Bronchial epithelial cell (primary cell): ENCODE results near the gene ACOX3. TPM values are rescaled to one million over a fixed set of nuclear protein-coding genes. Genes with fewer than 3 reads are reported as not detected.

Experiments
- DNase-seq: peaks from one replicate; pipeline ENCODE4 v3.0.0-alpha.2; 2010; ENCODE audit warnings: low read depth
- FAIRE-seq: peaks from 2 replicates; lab custom pipeline; 2011; peaks lifted over from hg19 to GRCh38; lab: Jason Lieb, UNC
- H3K27me3 ChIP-seq: 2 replicates; pipeline ENCODE4 v1.5.1; 2011; ENCODE audit warnings: low read length; ENCODE audit not compliant: control insufficient read depth, insufficient read depth
- H3K36me3 ChIP-seq: 2 replicates; pipeline ENCODE4 v1.5.1; 2011; ENCODE audit warnings: low read length; ENCODE audit not compliant: control insufficient read depth, insufficient read depth
- H3K4me3 ChIP-seq: 2 replicates; pipeline ENCODE4 v1.5.1; 2011; ENCODE audit warnings: mild to moderate bottlenecking, low read depth, low read length, control low read depth
- total RNA-seq: library from RNA; depleted of rRNA; stranded (reverse); fragments of >200 nt; gene quantifications from 2 replicates; pipeline ENCODE4 v1.2.1, GENCODE V29; 2014
- TF ChIP-seq, protein P1 (sequence below): IDR thresholded peaks from 2 replicates; pipeline ENCODE4 v1.5.1; 2011; ENCODE audit warnings: mild to moderate bottlenecking, moderate library complexity, low read length, control low read depth, inconsistent platforms; ENCODE audit not compliant: insufficient read depth, severe bottlenecking

Gene ACOX3
- total RNA-seq, 1 donor from 2014 or later: 12.4 TPM

GRCh38 chr4:8435656-8436121, 4.8 kb downstream of the ACOX3 start:
- no peak for DNase-seq
- H3K36me3 ChIP-seq: no peaks in the 10 kb centered on the region
- TF ChIP-seq, protein P1, sequence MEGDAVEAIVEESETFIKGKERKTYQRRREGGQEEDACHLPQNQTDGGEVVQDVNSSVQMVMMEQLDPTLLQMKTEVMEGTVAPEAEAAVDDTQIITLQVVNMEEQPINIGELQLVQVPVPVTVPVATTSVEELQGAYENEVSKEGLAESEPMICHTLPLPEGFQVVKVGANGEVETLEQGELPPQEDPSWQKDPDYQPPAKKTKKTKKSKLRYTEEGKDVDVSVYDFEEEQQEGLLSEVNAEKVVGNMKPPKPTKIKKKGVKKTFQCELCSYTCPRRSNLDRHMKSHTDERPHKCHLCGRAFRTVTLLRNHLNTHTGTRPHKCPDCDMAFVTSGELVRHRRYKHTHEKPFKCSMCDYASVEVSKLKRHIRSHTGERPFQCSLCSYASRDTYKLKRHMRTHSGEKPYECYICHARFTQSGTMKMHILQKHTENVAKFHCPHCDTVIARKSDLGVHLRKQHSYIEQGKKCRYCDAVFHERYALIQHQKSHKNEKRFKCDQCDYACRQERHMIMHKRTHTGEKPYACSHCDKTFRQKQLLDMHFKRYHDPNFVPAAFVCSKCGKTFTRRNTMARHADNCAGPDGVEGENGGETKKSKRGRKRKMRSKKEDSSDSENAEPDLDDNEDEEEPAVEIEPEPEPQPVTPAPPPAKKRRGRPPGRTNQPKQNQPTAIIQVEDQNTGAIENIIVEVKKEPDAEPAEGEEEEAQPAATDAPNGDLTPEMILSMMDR: no peak
- no peaks in the 10 kb centered on the region for H3K27me3 ChIP-seq
- peak overlapping the region; percentile 5 for H3K4me3 ChIP-seq
- no peak for FAIRE-seq

GRCh38 chr4:8434251-8435073, 6.1 kb downstream of the ACOX3 start:
- no peaks in the 10 kb centered on the region for H3K27me3 ChIP-seq
- no peak overlapping the region for H3K4me3 ChIP-seq
- TF ChIP-seq, protein P1: no peak
- no peaks in the 10 kb centered on the region for H3K36me3 ChIP-seq
- no peak for FAIRE-seq
- DNase-seq: no peak

DNA sequence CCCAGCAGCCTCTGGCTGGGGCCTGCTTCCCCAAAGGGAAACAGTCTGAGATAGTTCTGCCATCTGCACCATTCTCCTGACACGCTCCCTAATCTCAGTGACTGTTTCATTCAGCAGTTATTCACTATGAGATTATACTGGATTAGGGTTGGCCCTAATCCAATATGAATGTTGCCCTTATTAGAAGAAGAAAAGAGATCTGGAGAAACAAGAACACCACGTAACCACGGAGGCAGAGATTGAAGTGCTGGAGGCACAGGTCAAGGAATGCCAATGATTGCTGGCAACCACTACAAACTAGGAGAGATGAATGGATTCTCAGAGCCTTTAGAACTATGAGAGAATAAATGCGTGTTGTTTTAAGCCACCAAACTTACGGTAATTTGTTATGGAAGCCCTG, 7.4 kb downstream of the ACOX3 start:
- H3K36me3 ChIP-seq: no peaks in the 10 kb centered on the region
- FAIRE-seq (no peak), DNase-seq (no peak)
- H3K27me3 ChIP-seq: no peaks in the 10 kb centered on the region
- TF ChIP-seq, protein P1: no peak
- H3K4me3 ChIP-seq: no peak overlapping the region

DNA sequence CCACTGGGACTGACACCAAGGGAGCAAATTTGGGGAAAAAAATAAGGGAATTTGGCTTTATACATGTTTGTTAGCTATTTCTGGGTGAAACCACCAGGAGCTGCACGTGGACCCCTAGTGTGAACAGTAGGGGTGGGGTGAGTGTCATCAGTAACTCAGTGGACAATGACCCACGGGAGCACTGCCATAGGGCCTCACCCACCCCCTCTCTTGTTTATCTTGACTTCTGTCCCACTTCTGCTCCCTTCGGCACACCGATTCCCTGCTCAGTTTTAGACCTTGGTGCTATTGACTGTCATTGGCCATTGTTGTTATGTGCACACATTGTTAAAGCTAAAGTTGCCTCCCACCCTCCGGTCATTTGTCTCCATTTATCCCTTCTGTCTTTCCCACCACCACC, 9.0 kb downstream of the ACOX3 start:
- Histone ChIP-seq H3K27me3 (no peaks in the 10 kb centered on the region), H3K36me3 (no peaks in the 10 kb centered on the region), H3K4me3 (no peak overlapping the region)
- no peak for DNase-seq
- no peak for FAIRE-seq
- TF ChIP-seq, protein P1: no peak

DNA sequence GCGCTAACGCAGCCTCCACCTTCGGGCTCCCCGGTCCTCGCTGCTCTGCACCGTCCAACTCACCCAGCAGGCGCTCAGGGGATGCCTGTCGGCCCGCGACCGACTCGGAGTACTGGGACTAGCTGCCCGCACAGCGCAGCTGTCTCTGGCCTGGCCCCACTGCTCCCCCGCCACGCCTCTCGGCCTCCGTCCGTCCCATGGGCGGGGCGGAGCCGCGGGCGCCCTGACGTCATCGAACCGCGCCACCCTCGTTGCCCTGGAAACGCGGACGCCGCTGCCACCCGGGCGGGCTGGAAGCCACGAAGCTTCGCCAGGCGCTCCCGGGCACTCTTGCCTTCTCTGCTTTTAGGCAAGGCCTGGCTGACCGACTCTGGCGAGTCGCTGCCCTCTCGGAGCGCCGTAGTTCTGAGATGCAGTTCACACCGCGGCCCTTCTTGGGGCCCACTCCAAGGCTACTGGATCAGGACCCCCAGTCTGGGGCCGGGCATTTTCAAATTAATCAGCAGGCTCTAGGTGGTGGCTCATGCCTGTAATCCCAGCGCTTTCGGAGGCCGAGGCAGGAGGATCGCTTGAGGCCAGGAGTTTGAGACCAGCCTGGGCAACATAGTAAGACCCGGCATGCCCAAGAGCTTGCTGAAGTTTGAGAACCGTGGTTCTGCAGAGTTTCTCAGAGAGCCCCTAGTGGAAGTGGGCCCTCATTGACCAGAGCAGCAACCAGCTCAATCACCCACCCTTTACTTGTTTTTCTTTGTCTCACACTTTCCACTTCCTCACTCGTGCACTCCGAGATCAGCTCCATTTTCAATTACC, 12.0 kb downstream of the ACOX3 start:
- TF ChIP-seq, protein P1: peak; percentile 49
- no peaks in the 10 kb centered on the region for H3K27me3 ChIP-seq
- peak overlapping the region; percentile 89 for H3K4me3 ChIP-seq
- DNase-seq: peak; percentile 61
- FAIRE-seq: no peak
- no peaks in the 10 kb centered on the region for H3K36me3 ChIP-seq
